ENCODE results near the gene CCT2.

Gene CCT2

GRCh38 chr12:69585189-69586062, at the start of gene CCT2:
CCT2 (plus strand) TSS chr12:69585459; CDS start chr12:69585522, 63 bp downstream.
- peak; percentile 97 for DNase-seq

GRCh38 chr12:69540987-69541386, 44.3 kb upstream of the CCT2 start:
- DNase-seq: no peak

- DNase-seq: no peak
Observed at GRCh38 chr12:69544087-69544486, 41.2 kb upstream of the CCT2 start.

GRCh38 chr12:69545081-69545480, 40.2 kb upstream of the CCT2 start:
- DNase-seq: no peak

GRCh38 chr12:69546693-69547438, 38.4 kb upstream of the CCT2 start:
- no peak for DNase-seq

GRCh38 chr12:69548687-69549086, 36.6 kb upstream of the CCT2 start:
- no peak for DNase-seq

- DNase-seq: no peak
Observed at GRCh38 chr12:69550569-69551350, 34.5 kb upstream of the CCT2 start.

- DNase-seq: no peak
Observed at GRCh38 chr12:69553628-69554248, 31.5 kb upstream of the CCT2 start.

- DNase-seq: no peak
Observed at GRCh38 chr12:69555461-69555860, 29.8 kb upstream of the CCT2 start.

- no peak for DNase-seq
Observed at GRCh38 chr12:69556383-69556782, 28.9 kb upstream of the CCT2 start.

GRCh38 chr12:69563166-69563762, 22.0 kb upstream of the CCT2 start:
- no peak for DNase-seq

- no peak for DNase-seq
Observed at GRCh38 chr12:69566603-69567002, 18.7 kb upstream of the CCT2 start.

- DNase-seq: no peak
Observed at GRCh38 chr12:69569236-69569635, 16.0 kb upstream of the CCT2 start.

GRCh38 chr12:69570000-69570516, 15.2 kb upstream of the CCT2 start:
- no peak for DNase-seq

- DNase-seq: no peak
Observed at GRCh38 chr12:69570545-69571399, 14.5 kb upstream of the CCT2 start.

GRCh38 chr12:69575346-69575745, 9.9 kb upstream of the CCT2 start:
- DNase-seq: no peak

GRCh38 chr12:69578283-69578682, 7.0 kb upstream of the CCT2 start:
- DNase-seq: no peak

- DNase-seq: no peak
Observed at GRCh38 chr12:69579029-69579428, 6.2 kb upstream of the CCT2 start.

GRCh38 chr12:69580074-69580473, 5.2 kb upstream of the CCT2 start:
- DNase-seq: no peak

GRCh38 chr12:69583203-69583602, 2.1 kb upstream of the CCT2 start:
- no peak for DNase-seq

GRCh38 chr12:69588527-69588926, 3.3 kb downstream of the CCT2 start:
- no peak for DNase-seq

Data from right forelimb (tissue), 1 donor.